ENCODE results near the gene C14orf180. TPM values are rescaled to one million over a fixed set of nuclear protein-coding genes. Genes with fewer than 3 reads are reported as not detected.

The C14orf180 gene
- total and polyA plus RNA-seq, 9 donors, result 0.12 to 0.40 (median 0.13) TPM; not detected in 2

DNA sequence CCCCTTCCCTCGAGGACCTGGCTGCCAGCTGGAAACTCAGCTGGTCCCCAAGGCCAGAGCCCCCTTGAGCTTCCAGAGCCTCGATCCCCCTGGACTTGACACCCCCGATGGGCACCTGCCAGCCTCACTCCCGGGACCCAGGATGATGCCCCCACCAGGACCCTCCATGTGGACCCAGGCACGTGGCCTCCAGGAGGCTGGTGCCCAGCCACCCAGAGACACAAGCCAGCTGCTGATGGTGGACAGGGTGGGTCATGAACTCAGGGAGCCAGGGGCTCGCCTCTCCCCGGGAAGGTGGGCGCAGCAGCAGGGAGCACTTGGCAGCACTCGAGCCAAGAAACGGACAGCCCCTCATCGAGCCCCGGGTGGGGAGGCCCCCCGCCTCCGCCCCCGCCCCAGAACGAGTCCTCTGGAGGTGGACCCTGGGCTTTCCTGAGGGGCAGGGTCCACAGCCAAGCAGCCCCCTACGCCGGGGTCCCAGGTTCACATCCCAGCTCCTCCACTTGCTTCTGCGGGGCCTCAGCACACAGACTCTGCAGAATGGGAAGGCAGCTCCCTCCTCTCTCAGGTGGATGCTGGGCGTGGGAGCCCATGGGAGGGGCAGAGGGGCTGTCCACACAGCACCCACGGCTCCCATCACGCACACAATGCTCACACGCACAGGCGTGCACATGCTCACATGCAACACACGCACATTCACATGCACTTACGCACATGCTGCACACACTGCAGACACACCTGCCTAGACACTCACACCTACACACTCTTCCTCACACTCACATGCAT lies 12.1 kb downstream of the C14orf180 start:
- TF ChIP-seq EP300 (IDR thresholded peaks at IDR 0.05), result no peak
- H3K27me3 ChIP-seq, result no peaks in the 10 kb centered on the region
- WGBS, 3 donors, result 70 to 83% (median 76%) methylated on average over 22 to 26 of the region's 26 CpGs
- H3K4me1 ChIP-seq (ENCODE audit: insufficient read depth), result peaks cover 7% of the 10 kb centered on the region
- intact Hi-C loops (cut with DNase I), result no loop called here
- no peaks in the 10 kb centered on the region for H3K36me3 ChIP-seq
- no peak overlapping the region for H3K27ac ChIP-seq
- DNase-seq, result no peak
- H3K9me3 ChIP-seq, result no peaks in the 10 kb centered on the region
- no peak overlapping the region for H3K4me3 ChIP-seq

- Histone ChIP-seq H3K27me3 (no peaks in the 10 kb centered on the region), H3K9me3 (no peaks in the 10 kb centered on the region), H3K36me3 (no peaks in the 10 kb centered on the region), H3K27ac (no peak overlapping the region), H3K4me1 (ENCODE audit: insufficient read depth) (peaks cover 7% of the 10 kb centered on the region), H3K4me3 (no peak overlapping the region)
- no peak for DNase-seq
- 77 to 90% (median 87%) methylated on average over 3 of the region's 3 CpGs for WGBS, 3 donors
- TF ChIP-seq, protein P1, sequence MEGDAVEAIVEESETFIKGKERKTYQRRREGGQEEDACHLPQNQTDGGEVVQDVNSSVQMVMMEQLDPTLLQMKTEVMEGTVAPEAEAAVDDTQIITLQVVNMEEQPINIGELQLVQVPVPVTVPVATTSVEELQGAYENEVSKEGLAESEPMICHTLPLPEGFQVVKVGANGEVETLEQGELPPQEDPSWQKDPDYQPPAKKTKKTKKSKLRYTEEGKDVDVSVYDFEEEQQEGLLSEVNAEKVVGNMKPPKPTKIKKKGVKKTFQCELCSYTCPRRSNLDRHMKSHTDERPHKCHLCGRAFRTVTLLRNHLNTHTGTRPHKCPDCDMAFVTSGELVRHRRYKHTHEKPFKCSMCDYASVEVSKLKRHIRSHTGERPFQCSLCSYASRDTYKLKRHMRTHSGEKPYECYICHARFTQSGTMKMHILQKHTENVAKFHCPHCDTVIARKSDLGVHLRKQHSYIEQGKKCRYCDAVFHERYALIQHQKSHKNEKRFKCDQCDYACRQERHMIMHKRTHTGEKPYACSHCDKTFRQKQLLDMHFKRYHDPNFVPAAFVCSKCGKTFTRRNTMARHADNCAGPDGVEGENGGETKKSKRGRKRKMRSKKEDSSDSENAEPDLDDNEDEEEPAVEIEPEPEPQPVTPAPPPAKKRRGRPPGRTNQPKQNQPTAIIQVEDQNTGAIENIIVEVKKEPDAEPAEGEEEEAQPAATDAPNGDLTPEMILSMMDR (IDR thresholded peaks at IDR 0.05), result no peak
- TF ChIP-seq EP300 (IDR thresholded peaks at IDR 0.05) (no peak), POLR2A (IDR thresholded peaks at IDR 0.05) (no peak)
- intact Hi-C loops (cut with DNase I), result no loop called here
These were observed 12.7 kb downstream of the C14orf180 start for GRCh38 chr14:104592292-104592672.

DNA sequence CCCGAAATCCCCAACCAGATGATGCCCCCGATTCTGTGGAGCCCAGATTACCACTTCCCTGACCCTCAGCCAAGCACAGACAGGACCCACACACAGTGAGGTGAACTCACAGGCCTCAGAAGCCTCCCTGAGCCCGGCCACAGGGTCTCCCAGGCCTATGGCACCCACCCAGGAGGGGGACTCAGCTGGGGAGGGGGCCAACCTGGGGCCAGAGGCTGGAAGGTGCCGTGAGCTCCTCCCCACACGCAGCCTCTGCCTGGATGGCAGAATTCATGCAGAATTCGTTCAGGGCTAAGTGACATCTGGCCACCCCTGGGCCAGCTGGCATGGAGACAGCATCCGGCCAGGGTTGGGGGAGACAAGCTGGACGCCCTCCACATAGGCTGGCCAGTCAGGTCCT lies 13.2 kb downstream of the C14orf180 start:
- no peak for DNase-seq
- Histone ChIP-seq H3K36me3 (no peaks in the 10 kb centered on the region), H3K4me1 (ENCODE audit: insufficient read depth) (peaks cover 7% of the 10 kb centered on the region), H3K27ac (no peak overlapping the region), H3K27me3 (no peaks in the 10 kb centered on the region), H3K4me3 (no peak overlapping the region), H3K9me3 (no peaks in the 10 kb centered on the region)
- TF ChIP-seq EP300 (IDR thresholded peaks at IDR 0.05) (no peak), POLR2A (IDR thresholded peaks at IDR 0.05) (no peak)
- TF ChIP-seq, protein P1 (IDR thresholded peaks at IDR 0.05), result no peak
- 64 to 82% (median 68%) methylated on average over 7 to 8 of the region's 8 CpGs for WGBS, 3 donors
- intact Hi-C loops (cut with DNase I), result no loop called here

DNA sequence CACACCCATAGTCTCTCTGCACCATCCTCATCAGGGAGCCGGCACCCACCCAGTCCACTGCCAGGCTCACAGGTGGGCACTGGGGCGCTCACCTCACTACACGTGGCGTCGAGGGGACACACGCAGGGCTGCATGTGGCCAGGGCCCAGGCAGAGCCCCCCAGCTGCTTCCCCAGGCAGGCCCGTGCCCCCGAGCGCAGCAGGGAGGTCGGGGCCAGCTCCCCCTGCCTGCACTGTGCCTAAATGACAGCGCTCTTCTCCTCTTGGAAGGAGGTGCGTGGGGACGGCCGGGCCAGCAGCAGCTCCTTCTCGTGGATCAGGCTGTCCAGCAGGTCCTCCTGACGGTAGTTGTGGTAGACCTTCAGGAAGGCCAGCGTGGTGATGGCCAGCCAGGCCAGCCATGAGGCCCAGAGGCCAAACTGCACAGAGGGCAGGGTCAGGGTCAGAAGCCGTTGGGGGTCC lies 13.7 kb downstream of the C14orf180 start:
- Histone ChIP-seq H3K36me3 (no peaks in the 10 kb centered on the region), H3K9me3 (no peaks in the 10 kb centered on the region), H3K27ac (no peak overlapping the region), H3K4me1 (ENCODE audit: insufficient read depth) (peaks cover 7% of the 10 kb centered on the region), H3K27me3 (no peaks in the 10 kb centered on the region), H3K4me3 (no peak overlapping the region)
- intact Hi-C loops (cut with DNase I), result no loop called here
- no peak for TF ChIP-seq EP300 (IDR thresholded peaks at IDR 0.05)
- TF ChIP-seq, protein P1 (IDR thresholded peaks at IDR 0.05), result no peak
- TF ChIP-seq POLR2A (IDR thresholded peaks at IDR 0.05), result no peak
- DNase-seq, result no peak
- 74 to 83% (median 77%) methylated on average over 9 to 18 of the region's 18 CpGs for WGBS, 3 donors

DNA sequence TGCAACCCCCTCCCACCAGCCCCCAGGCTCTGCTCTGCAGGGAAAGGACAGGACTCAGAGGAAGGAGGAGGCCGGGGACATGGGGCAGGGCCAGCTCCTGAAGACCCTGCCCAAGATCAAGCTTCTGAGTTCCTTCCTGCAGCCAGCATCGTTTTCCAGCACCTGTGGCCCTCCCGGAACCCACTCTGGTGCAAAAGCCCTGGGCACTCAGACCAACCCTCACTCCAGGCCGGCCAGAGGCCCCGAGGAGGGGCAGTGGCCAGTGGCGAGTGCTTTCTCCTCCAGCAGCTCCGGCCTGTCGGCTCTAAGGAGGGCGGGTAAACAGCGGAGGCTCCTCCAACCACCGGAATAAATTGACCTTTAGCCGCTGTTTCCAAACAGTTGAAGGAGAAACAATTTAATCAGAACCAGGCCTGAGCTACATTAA lies 14.2 kb downstream of the C14orf180 start:
- no peaks in the 10 kb centered on the region for H3K9me3 ChIP-seq
- H3K4me3 ChIP-seq, result no peak overlapping the region
- no peak for DNase-seq
- no peaks in the 10 kb centered on the region for H3K27me3 ChIP-seq
- intact Hi-C loops (cut with DNase I), result no loop called here
- no peak overlapping the region for H3K27ac ChIP-seq
- TF ChIP-seq, protein P1 (IDR thresholded peaks at IDR 0.05), result no peak
- TF ChIP-seq EP300 (IDR thresholded peaks at IDR 0.05), result no peak
- TF ChIP-seq POLR2A (IDR thresholded peaks at IDR 0.05), result no peak
- no peaks in the 10 kb centered on the region for H3K36me3 ChIP-seq
- peaks cover 7% of the 10 kb centered on the region for H3K4me1 ChIP-seq (ENCODE audit: insufficient read depth)
- WGBS, 3 donors, result 64 to 70% (median 69%) methylated on average over 12 of the region's 12 CpGs

Data from ovary (tissue), 9 donors.